Measurements from ENCODE around the gene CEBPZ.

CEBPZ gene

GRCh38 chr2:37180006-37180639 is 51.3 kb downstream of the CEBPZ start:
- DNase-seq, result no peak

GRCh38 chr2:37173741-37174140 is 57.7 kb downstream of the CEBPZ start:
- DNase-seq, result no peak

GRCh38 chr2:37171624-37171950 is 59.8 kb downstream of the CEBPZ start:
- DNase-seq, result no peak

- peak; percentile 50 for DNase-seq
These were observed 63.0 kb downstream of the CEBPZ start for GRCh38 chr2:37168217-37168981.

- DNase-seq, result no peak
These were observed 63.7 kb downstream of the CEBPZ start for GRCh38 chr2:37167636-37168180.

- no peak for DNase-seq
These were observed 66.6 kb downstream of the CEBPZ start for GRCh38 chr2:37164757-37165156.

GRCh38 chr2:37156857-37157714 is 74.3 kb downstream of the CEBPZ start, which contains the start of gene EIF2AK2:
Gene EIF2AK2, minus strand, starts transcription at chr2:37156980. Its CDS starts 9,174 bp downstream, at chr2:37147806.
- DNase-seq, result peak; percentile 95

- DNase-seq, result peak; percentile 44
These were observed 75.1 kb downstream of the CEBPZ start for GRCh38 chr2:37156071-37156856.

GRCh38 chr2:37154785-37155184 is 76.6 kb downstream of the CEBPZ start:
- no peak for DNase-seq

GRCh38 chr2:37153224-37153623 is 78.2 kb downstream of the CEBPZ start:
- DNase-seq, result no peak

Measured in suppressor macrophage treated with lipopolysaccharide for 4 hours (primary cell).